Measurements from ENCODE around the gene ALOX12. TPM values are rescaled to one million over a fixed set of nuclear protein-coding genes. Genes with fewer than 3 reads are reported as not detected.

The ALOX12 gene
- not detected in 2 replicates for total RNA-seq (2014; rRNA removed; shearing (Covaris generic))
- total RNA-seq (2022): not detected in 2 replicates
- percentile 16 among the genes with signal in this experiment for Bru-seq, nascent RNA
- percentile 8 among the genes with signal in this experiment for BruChase-seq, experiment 1, labeled RNA remaining after a 6-hour chase
- BruChase-seq, experiment 2, labeled RNA remaining after a 2-hour chase: not detected
- long read RNA-seq, partial matches to known transcripts: 0 of 3 reads
- long read RNA-seq, other reads (novel, unspliced or antisense): 3 of 3 reads

- H2AFZ ChIP-seq (ENCODE audit: low read length): no peak within 1 kb of the TSS
- intact Hi-C loops (cut with micrococcal nuclease; ENCODE audit: unreplicated experiment): no loop called here
- H3K27ac ChIP-seq (ENCODE audit: low read depth, low read length, poor library complexity, severe bottlenecking): no peak within 1 kb of the TSS
- H3K9me2 ChIP-seq (ENCODE audit: insufficient read depth, low read length): no peaks in the 10 kb centered on the region
- H3K4me2 ChIP-seq (ENCODE audit: low read length): no peak within 1 kb of the TSS
- POLR2A ChIA-PET: interaction anchor here (0.6 kb wide), 2 partner anchors 15 to 464 kb away, joined by 3 read pairs; no protein-coding TSS in a partner anchor
- DNase-seq (ENCODE audit: low spot score): no peak
- peaks cover 11% of the 10 kb centered on the region; the same call in 1 of the 2 replicates for H3K36me3 ChIP-seq (ENCODE audit: insufficient read depth, low read length)
- H3K4me1 ChIP-seq (ENCODE audit: insufficient read depth, low read length, poor library complexity, severe bottlenecking): no peaks in the 10 kb centered on the region
- BruUV-seq (replicated peaks): no TSS peak
- no peaks in the 10 kb centered on the region for H3K79me2 ChIP-seq (ENCODE audit: insufficient read depth, low read depth, low read length)
- no peaks in the 10 kb centered on the region for H3K9me3 ChIP-seq (ENCODE audit: low read length)
- CTCF ChIA-PET (ENCODE audit: unreplicated experiment): no interaction called here
- TF ChIP-seq EZH2phosphoT487 (IDR thresholded peaks at IDR 0.05; ENCODE audit: borderline replicate concordance, low read depth, low read length): no peak
- TF ChIP-seq, protein P1, sequence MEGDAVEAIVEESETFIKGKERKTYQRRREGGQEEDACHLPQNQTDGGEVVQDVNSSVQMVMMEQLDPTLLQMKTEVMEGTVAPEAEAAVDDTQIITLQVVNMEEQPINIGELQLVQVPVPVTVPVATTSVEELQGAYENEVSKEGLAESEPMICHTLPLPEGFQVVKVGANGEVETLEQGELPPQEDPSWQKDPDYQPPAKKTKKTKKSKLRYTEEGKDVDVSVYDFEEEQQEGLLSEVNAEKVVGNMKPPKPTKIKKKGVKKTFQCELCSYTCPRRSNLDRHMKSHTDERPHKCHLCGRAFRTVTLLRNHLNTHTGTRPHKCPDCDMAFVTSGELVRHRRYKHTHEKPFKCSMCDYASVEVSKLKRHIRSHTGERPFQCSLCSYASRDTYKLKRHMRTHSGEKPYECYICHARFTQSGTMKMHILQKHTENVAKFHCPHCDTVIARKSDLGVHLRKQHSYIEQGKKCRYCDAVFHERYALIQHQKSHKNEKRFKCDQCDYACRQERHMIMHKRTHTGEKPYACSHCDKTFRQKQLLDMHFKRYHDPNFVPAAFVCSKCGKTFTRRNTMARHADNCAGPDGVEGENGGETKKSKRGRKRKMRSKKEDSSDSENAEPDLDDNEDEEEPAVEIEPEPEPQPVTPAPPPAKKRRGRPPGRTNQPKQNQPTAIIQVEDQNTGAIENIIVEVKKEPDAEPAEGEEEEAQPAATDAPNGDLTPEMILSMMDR (conservative IDR thresholded peaks at IDR 0.05; ENCODE audit: low read length): no peak
- no peak within 1 kb of the TSS for H3K4me3 ChIP-seq (ENCODE audit: low read depth, low read length, poor library complexity, severe bottlenecking)
- no peaks in the 10 kb centered on the region for H4K20me1 ChIP-seq (ENCODE audit: insufficient read depth, low read length)
These were observed at the start of gene ALOX12 for GRCh38 chr17:6995500-6996255. TSS of gene ALOX12 (plus strand) at chr17:6996049. CDS start at chr17:6996118, 69 bp downstream.

DNA sequence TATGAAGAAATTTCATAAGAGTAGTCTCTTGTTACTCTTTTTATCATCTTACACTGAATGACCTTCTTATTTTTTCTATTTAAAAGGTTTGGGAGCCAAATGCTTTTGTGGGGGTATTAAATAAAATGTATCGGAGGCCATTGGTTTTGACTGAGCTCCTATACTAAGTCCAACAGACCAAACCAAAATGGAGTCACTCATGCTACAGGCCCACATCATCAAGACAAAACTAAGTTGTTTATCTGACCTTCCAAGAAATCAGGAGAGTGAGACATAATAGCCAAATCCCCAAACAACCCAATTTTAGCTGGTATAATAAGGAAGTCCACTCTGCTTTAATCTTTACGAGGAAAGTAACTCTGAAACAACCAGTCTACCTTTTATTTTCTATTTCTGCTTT, 48.1 kb upstream of the ALOX12 start:
- H3K4me3 ChIP-seq (ENCODE audit: low read depth, low read length, poor library complexity, severe bottlenecking): no peak overlapping the region
- POLR2A ChIA-PET: interaction anchor here (0.7 kb wide), 1 partner anchor 56 kb away, joined by 3 read pairs; no protein-coding TSS in a partner anchor
- intact Hi-C loops (cut with micrococcal nuclease; ENCODE audit: unreplicated experiment): no loop called here
- H3K36me3 ChIP-seq (ENCODE audit: insufficient read depth, low read length): no peaks in the 10 kb centered on the region
- H3K9me2 ChIP-seq (ENCODE audit: insufficient read depth, low read length): no peaks in the 10 kb centered on the region
- H4K20me1 ChIP-seq (ENCODE audit: insufficient read depth, low read length): no peaks in the 10 kb centered on the region
- CTCF ChIA-PET (ENCODE audit: unreplicated experiment): no interaction called here
- TF ChIP-seq EZH2phosphoT487 (IDR thresholded peaks at IDR 0.05; ENCODE audit: borderline replicate concordance, low read depth, low read length): no peak
- TF ChIP-seq, protein P1 (conservative IDR thresholded peaks at IDR 0.05; ENCODE audit: low read length): no peak
- H3K4me2 ChIP-seq (ENCODE audit: low read length): no peak overlapping the region
- BruUV-seq (replicated peaks): no TSS peak
- no peak overlapping the region for H2AFZ ChIP-seq (ENCODE audit: low read length)
- no peaks in the 10 kb centered on the region for H3K4me1 ChIP-seq (ENCODE audit: insufficient read depth, low read length, poor library complexity, severe bottlenecking)
- no peak overlapping the region for H3K27ac ChIP-seq (ENCODE audit: low read depth, low read length, poor library complexity, severe bottlenecking)
- no peaks in the 10 kb centered on the region for H3K79me2 ChIP-seq (ENCODE audit: insufficient read depth, low read depth, low read length)
- no peak for DNase-seq (ENCODE audit: low spot score)
- no peaks in the 10 kb centered on the region for H3K9me3 ChIP-seq (ENCODE audit: low read length)

- TF ChIP-seq EZH2phosphoT487 (IDR thresholded peaks at IDR 0.05; ENCODE audit: borderline replicate concordance, low read depth, low read length): no peak
- TF ChIP-seq, protein P1 (conservative IDR thresholded peaks at IDR 0.05; ENCODE audit: low read length): no peak
- Histone ChIP-seq H4K20me1 (ENCODE audit: insufficient read depth, low read length) (no peaks in the 10 kb centered on the region), H3K9me3 (ENCODE audit: low read length) (no peaks in the 10 kb centered on the region), H3K4me3 (ENCODE audit: low read depth, low read length, poor library complexity, severe bottlenecking) (no peak overlapping the region), H3K9me2 (ENCODE audit: insufficient read depth, low read length) (no peaks in the 10 kb centered on the region), H3K4me1 (ENCODE audit: insufficient read depth, low read length, poor library complexity, severe bottlenecking) (no peaks in the 10 kb centered on the region), H3K36me3 (ENCODE audit: insufficient read depth, low read length) (no peaks in the 10 kb centered on the region), H3K4me2 (ENCODE audit: low read length) (no peak overlapping the region), H2AFZ (ENCODE audit: low read length) (no peak overlapping the region), H3K27ac (ENCODE audit: low read depth, low read length, poor library complexity, severe bottlenecking) (no peak overlapping the region), H3K79me2 (ENCODE audit: insufficient read depth, low read depth, low read length) (no peaks in the 10 kb centered on the region)
- intact Hi-C loops (cut with micrococcal nuclease; ENCODE audit: unreplicated experiment): no loop called here
- no TSS peak for BruUV-seq (replicated peaks)
- no peak for DNase-seq (ENCODE audit: low spot score)
- CTCF ChIA-PET (ENCODE audit: unreplicated experiment): no interaction called here
- POLR2A ChIA-PET: no interaction called here
These were observed 47.3 kb upstream of the ALOX12 start for GRCh38 chr17:6948562-6948961.
